Peyer's patch (tissue), 4 donors: Measurements from ENCODE around the gene PRR14L.
"Not testable (repeated sequence)": the region's sequence is repeated elsewhere in the genome, so short reads cannot be mapped to it uniquely, and the experiment has no call there.

Experiments
- CTCF ChIP-seq, 6 experiments: fragments of 450-650 bp in 4 of 6; fragments of 200-600 bp in 2 of 6; sonication (generic) in 1 of 6; IDR thresholded peaks; one replicate each; pipeline ENCODE4 v1.5.1; 2017 to 2019; ENCODE audit warnings: antibody characterized with exemption in 6 of 6, mild to moderate bottlenecking in 3 of 6, moderate library complexity in 1 of 6
- POLR2A ChIP-seq, 2 donors: fragments of 450-650 bp; IDR thresholded peaks; one replicate each; pipeline ENCODE4 v1.5.1; 2017; ENCODE audit warnings: antibody characterized with exemption in 2 of 2, mild to moderate bottlenecking in 2 of 2, moderate library complexity in 2 of 2

- TF ChIP-seq CTCF, POLR2A (IDR thresholded peaks at IDR 0.05): not testable (repeated sequence)
Measured at GRCh38 chr22:31668849-31669248, 81.1 kb downstream of the PRR14L start.
